BLaER1 treated with 17β-estradiol and CSF1 and Interleukin-3, amounts not matched to agents 10 nM and 100 nM (cell line): Measurements from ENCODE around the gene SWI5.

Experiments used
- H3K27ac ChIP-seq, 11 experiments: shearing (Covaris generic); formaldehyde crosslinking; 2 replicates each; pipeline ENCODE4 v1.8.1; 2022
- H3K27me3 ChIP-seq, 11 experiments: shearing (Covaris generic); formaldehyde crosslinking; 2 replicates each; pipeline ENCODE4 v1.8.1; 2022
- H3K36me3 ChIP-seq, 11 experiments: shearing (Covaris generic); formaldehyde crosslinking; 2 replicates each; pipeline ENCODE4 v1.8.1; 2022
- H3K4me1 ChIP-seq, 10 experiments: shearing (Covaris generic); formaldehyde crosslinking; 2 replicates each; pipeline ENCODE4 v1.8.1; 2022
- H3K4me2 ChIP-seq, 11 experiments: shearing (Covaris generic); formaldehyde crosslinking; 2 replicates each; pipeline ENCODE4 v1.8.1; 2022
- H3K4me3 ChIP-seq, 10 experiments: shearing (Covaris generic); formaldehyde crosslinking; 2 replicates each; pipeline ENCODE4 v1.8.1; 2022
- H3K9ac ChIP-seq, 11 experiments: shearing (Covaris generic); formaldehyde crosslinking; 2 replicates each; pipeline ENCODE4 v1.8.1; 2022
- H3K9me3 ChIP-seq, 11 experiments: shearing (Covaris generic); formaldehyde crosslinking; replicated peaks in 1 of 11; 2 replicates each; pipeline ENCODE4 v1.8.1; 2022
- H4K20me1 ChIP-seq, 11 experiments: shearing (Covaris generic); formaldehyde crosslinking; 2 replicates each; pipeline ENCODE4 v1.8.1; 2022
- Cebpa-rat ChIP-seq, 11 experiments: shearing (Covaris generic); IDR thresholded peaks; 2 replicates each; pipeline ENCODE4 v1.8.1; 2022

The SWI5 gene

GRCh38 chr9:128296340-128297220 is 20.5 kb downstream of the SWI5 start:
- no peak overlapping the region for H3K4me2 ChIP-seq
- 0 out of 22 replicates have a peak overlapping the region, but pooled peaks of 5 of the 11 experiments have one; percentile 0 to 38 (median 15) for H3K9ac ChIP-seq
- peaks cover 0 to 40% (median 33%) of the 10 kb centered on the region in 10 experiments; a peak in 16 of 20 replicates for H3K4me1 ChIP-seq
- H3K4me3 ChIP-seq: no peak overlapping the region
- no peaks in the 10 kb centered on the region for H3K27me3 ChIP-seq
- no peaks in the 10 kb centered on the region for H3K36me3 ChIP-seq
- no peak for TF ChIP-seq Cebpa-rat (IDR thresholded peaks at IDR 0.05)
- H3K9me3 ChIP-seq: no peaks in the 10 kb centered on the region
- peak overlapping the region in 5 of 11 experiments; percentile 23 to 54 (median 25); a peak in 7 of 22 replicates for H3K27ac ChIP-seq
- H4K20me1 ChIP-seq: no peaks in the 10 kb centered on the region

GRCh38 chr9:128297221-128297773 is 21.2 kb downstream of the SWI5 start:
- Histone ChIP-seq H3K9ac (peak overlapping the region in 2 of 11 experiments; percentile 0 to 15; a peak in 1 of 22 replicates), H3K27me3 (no peaks in the 10 kb centered on the region), H3K27ac (peak overlapping the region in 4 of 11 experiments; percentile 17 to 54 (median 24); a peak in 5 of 22 replicates), H3K4me3 (no peak overlapping the region), H3K4me2 (no peak overlapping the region), H3K9me3 (no peaks in the 10 kb centered on the region), H3K36me3 (no peaks in the 10 kb centered on the region), H4K20me1 (no peaks in the 10 kb centered on the region), H3K4me1 (peaks cover 0 to 33% (median 27%) of the 10 kb centered on the region in 10 experiments; a peak in 16 of 20 replicates)
- TF ChIP-seq Cebpa-rat (IDR thresholded peaks at IDR 0.05): no peak

- Histone ChIP-seq H3K27ac (no peak overlapping the region), H3K4me3 (no peak overlapping the region), H3K9me3 (no peaks in the 10 kb centered on the region), H3K36me3 (no peaks in the 10 kb centered on the region), H3K9ac (peak overlapping the region in 1 of 11 experiments; percentile 6; a peak in 1 of 22 replicates), H3K4me2 (no peak overlapping the region), H3K4me1 (peaks cover 0 to 18% (median 12%) of the 10 kb centered on the region in 10 experiments; a peak in 14 of 20 replicates), H4K20me1 (no peaks in the 10 kb centered on the region), H3K27me3 (no peaks in the 10 kb centered on the region)
- no peak for TF ChIP-seq Cebpa-rat (IDR thresholded peaks at IDR 0.05)
Observed at GRCh38 chr9:128298535-128299482, 22.7 kb downstream of the SWI5 start.

- H3K4me3 ChIP-seq: no peak overlapping the region
- no peaks in the 10 kb centered on the region for H3K27me3 ChIP-seq
- H3K4me1 ChIP-seq: peaks cover 0 to 11% (median 0%) of the 10 kb centered on the region in 10 experiments; a peak in 4 of 20 replicates
- H3K9ac ChIP-seq: no peak overlapping the region; a peak in 1 of 22 replicates
- no peaks in the 10 kb centered on the region for H3K9me3 ChIP-seq
- H3K27ac ChIP-seq: no peak overlapping the region
- H4K20me1 ChIP-seq: peaks cover 0 to 8% (median 0%) of the 10 kb centered on the region in 11 experiments; a peak in 2 of 22 replicates
- no peak for TF ChIP-seq Cebpa-rat (IDR thresholded peaks at IDR 0.05)
- H3K4me2 ChIP-seq: no peak overlapping the region
- peaks cover 13 to 54% (median 35%) of the 10 kb centered on the region in 11 experiments for H3K36me3 ChIP-seq
Observed at GRCh38 chr9:128304136-128304970, 28.3 kb downstream of the SWI5 start.

DNA sequence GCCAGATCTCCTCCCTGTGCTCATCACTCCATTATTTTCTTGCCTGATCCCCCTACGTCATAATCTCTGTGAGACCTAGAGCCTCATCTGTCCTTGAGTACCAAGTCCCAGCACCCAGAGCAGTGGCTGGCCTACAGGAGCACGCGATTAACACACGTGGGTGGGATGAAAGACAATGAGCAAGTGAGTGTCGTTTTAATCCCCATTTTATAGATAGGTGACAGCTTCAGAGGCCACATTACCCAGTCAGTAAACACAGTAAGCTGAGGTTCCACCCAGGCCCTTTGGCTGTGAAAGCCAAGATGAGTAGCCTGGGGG is 28.9 kb downstream of the SWI5 start:
- Histone ChIP-seq H3K36me3 (peaks cover 18 to 60% (median 41%) of the 10 kb centered on the region in 11 experiments), H4K20me1 (peaks cover 0 to 9% (median 0%) of the 10 kb centered on the region in 11 experiments; a peak in 3 of 22 replicates)

GRCh38 chr9:128309551-128309950 is 33.5 kb downstream of the SWI5 start:
- H3K4me2 ChIP-seq: no peak overlapping the region
- TF ChIP-seq Cebpa-rat (IDR thresholded peaks at IDR 0.05): no peak
- H3K27ac ChIP-seq: no peak overlapping the region

More for the DNA sequence above, 28.9 kb downstream of the SWI5 start:
- no peaks in the 10 kb centered on the region for H3K27me3 ChIP-seq
- no peak overlapping the region for H3K4me2 ChIP-seq
- H3K27ac ChIP-seq: no peak overlapping the region
- H3K9me3 ChIP-seq: no peaks in the 10 kb centered on the region
- TF ChIP-seq Cebpa-rat (IDR thresholded peaks at IDR 0.05): no peak
- H3K9ac ChIP-seq: no peak overlapping the region
- H3K4me3 ChIP-seq: no peak overlapping the region
- peaks cover 0 to 11% (median 0%) of the 10 kb centered on the region in 10 experiments; a peak in 4 of 20 replicates for H3K4me1 ChIP-seq

GRCh38 chr9:128310461-128310860 is 34.4 kb downstream of the SWI5 start:
- H3K27ac ChIP-seq: no peak overlapping the region
- no peaks in the 10 kb centered on the region for H3K27me3 ChIP-seq
- peaks cover 64 to 100% (median 92%) of the 10 kb centered on the region in 11 experiments for H3K36me3 ChIP-seq
- no peak overlapping the region for H3K4me3 ChIP-seq
- H3K4me2 ChIP-seq: no peak overlapping the region
- peaks cover 0 to 19% (median 3%) of the 10 kb centered on the region in 11 experiments; a peak in 6 of 22 replicates for H4K20me1 ChIP-seq
- no peaks in the 10 kb centered on the region for H3K9me3 ChIP-seq
- peaks cover 0 to 11% (median 0%) of the 10 kb centered on the region in 10 experiments; a peak in 4 of 20 replicates for H3K4me1 ChIP-seq
- no peak overlapping the region for H3K9ac ChIP-seq
- no peak for TF ChIP-seq Cebpa-rat (IDR thresholded peaks at IDR 0.05)

More at GRCh38 chr9:128309551-128309950, 33.5 kb downstream of the SWI5 start:
- Histone ChIP-seq H3K4me3 (no peak overlapping the region), H4K20me1 (peaks cover 0 to 19% (median 0%) of the 10 kb centered on the region in 11 experiments; a peak in 6 of 22 replicates), H3K4me1 (peaks cover 0 to 11% (median 0%) of the 10 kb centered on the region in 10 experiments; a peak in 4 of 20 replicates), H3K36me3 (peaks cover 55 to 99% (median 85%) of the 10 kb centered on the region in 11 experiments), H3K27me3 (no peaks in the 10 kb centered on the region), H3K9me3 (no peaks in the 10 kb centered on the region), H3K9ac (no peak overlapping the region)

DNA sequence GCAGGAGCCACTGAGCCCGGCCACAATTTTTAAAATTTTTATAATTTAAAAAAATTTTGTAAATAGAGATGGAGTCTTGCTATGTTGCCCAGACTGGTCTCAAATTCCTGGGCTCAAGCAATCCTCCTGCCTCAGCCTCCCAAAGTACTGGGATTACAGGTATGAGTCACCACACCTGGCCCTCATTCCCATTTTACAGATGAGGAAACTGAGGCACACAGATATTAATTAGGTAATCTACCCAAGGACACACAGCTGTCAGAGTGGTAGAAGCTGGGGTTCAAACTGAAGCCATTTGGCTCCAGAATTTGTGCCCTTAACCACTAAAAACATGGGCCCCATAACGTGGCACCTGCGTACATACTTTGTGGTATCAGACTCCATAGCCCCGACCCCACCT is 38.6 kb downstream of the SWI5 start:
- H3K9me3 ChIP-seq: no peaks in the 10 kb centered on the region
- no peak for TF ChIP-seq Cebpa-rat (IDR thresholded peaks at IDR 0.05)
- no peak overlapping the region for H3K27ac ChIP-seq
- no peak overlapping the region for H3K9ac ChIP-seq
- no peak overlapping the region for H3K4me2 ChIP-seq
- H3K27me3 ChIP-seq: no peaks in the 10 kb centered on the region
- H4K20me1 ChIP-seq: peaks cover 0 to 24% (median under 1%) of the 10 kb centered on the region in 11 experiments; a peak in 6 of 22 replicates
- H3K4me3 ChIP-seq: no peak overlapping the region
- H3K4me1 ChIP-seq: no peaks in the 10 kb centered on the region
- H3K36me3 ChIP-seq: peaks cover 78 to 100% (median 96%) of the 10 kb centered on the region in 11 experiments
